K562 (cell line): ENCODE results near the gene SERINC5. TPM values are rescaled to one million over a fixed set of nuclear protein-coding genes. Genes with fewer than 3 reads are reported as not detected.

Experiments
- ATAC-seq: fragments of 200-7000 bp; cut with Tn5 transposase; 3 replicates; pipeline ENCODE4 v1.9.1; 2020; ENCODE audit warnings: moderate library complexity
- BruUV-seq: library from RNA; stranded (reverse); fragments of 400-500 nt; replicated peaks from 2 replicates; lab custom pipeline; 2021; lab: Mats Ljungman, UMichigan
- CTCF ChIA-PET: fragments of 300-600 bp; formaldehyde crosslinking; extraction: SDS; loops from one replicate; lab custom pipeline; 2021; ENCODE audit warnings: low intra/inter-chr PET ratio; lab: Yijun Ruan, JAX
- POLR2A ChIA-PET: fragments of 300-600, 350-650 bp; sonication (Branson Sonifier 250); formaldehyde crosslinking; extraction: SDS; loops from one replicate; lab custom pipeline; 2021; ENCODE audit warnings: antibody characterized with exemption, inconsistent platforms; lab: Yijun Ruan, JAX
- DNase-seq, 4 experiments: peaks; one replicate each; pipeline versions ENCODE4 v3.0.0 to v3.0.0-alpha.2; 2011 to 2018; ENCODE audit warnings: low spot score in 3 of 4, mixed read lengths in 3 of 4; ENCODE audit errors: extremely low read depth in 1 of 4
- FAIRE-seq: peaks from 2 replicates; lab custom pipeline; 2011; peaks lifted over from hg19 to GRCh38; lab: Jason Lieb, UNC
- H2AFZ ChIP-seq: 2 replicates; pipeline ENCODE4 v1.6.0; 2011; ENCODE audit warnings: low read depth, low read length, control low read depth, inconsistent platforms
- H3K27ac ChIP-seq: fragments of 200-600 bp; 3 replicates; pipeline ENCODE4 v1.8.0; 2011; ENCODE audit warnings: low read depth, mild to moderate bottlenecking, control low read depth, inconsistent platforms, low read length, moderate library complexity, mixed read lengths; ENCODE audit errors: extremely low read depth
- H3K27me3 ChIP-seq, 2 experiments: fragments of 300-600 bp in 1 of 2; 2 replicates in 1 of 2; 3 replicates in 1 of 2; pipeline versions ENCODE4 v1.6.0 to v1.8.0; 2011; ENCODE audit warnings: inconsistent platforms in 2 of 2, low read length in 2 of 2, mild to moderate bottlenecking in 1 of 2, mixed read lengths in 1 of 2, moderate library complexity in 1 of 2; ENCODE audit not compliant: control insufficient read depth in 2 of 2, insufficient read depth in 2 of 2
- H3K36me3 ChIP-seq: fragments of 300-600 bp; 3 replicates; pipeline ENCODE4 v1.8.0; 2011; ENCODE audit warnings: mild to moderate bottlenecking, low read length, inconsistent platforms; ENCODE audit not compliant: control insufficient read depth, insufficient read depth
- H3K4me1 ChIP-seq, 2 experiments: fragments of 200-600 bp in 1 of 2; replicated peaks in 1 of 2; 2 replicates in 1 of 2; 3 replicates in 1 of 2; pipeline versions ENCODE4 v1.5.1 to v1.8.0; 2011; ENCODE audit warnings: inconsistent platforms in 2 of 2, low read length in 2 of 2, mild to moderate bottlenecking in 1 of 2, mixed read lengths in 1 of 2, moderate library complexity in 1 of 2; ENCODE audit not compliant: control insufficient read depth in 2 of 2, insufficient read depth in 2 of 2
- H3K4me2 ChIP-seq: 2 replicates; pipeline ENCODE4 v1.6.1; 2011; ENCODE audit warnings: low read length, control low read depth, inconsistent platforms, mixed read lengths; ENCODE audit not compliant: insufficient read depth
- H3K4me3 ChIP-seq: fragments of 200-600 bp; sonication (generic), shearing (Covaris generic); 2 replicates; pipeline ENCODE4 v1.5.1; 2016; ENCODE audit warnings: control low read depth, inconsistent platforms
- H3K79me2 ChIP-seq: fragments of 200-600 bp; 3 replicates; pipeline ENCODE4 v1.8.0; 2011; ENCODE audit warnings: low read length, inconsistent platforms; ENCODE audit not compliant: control insufficient read depth, insufficient read depth
- H3K9ac ChIP-seq, 2 experiments: 2 replicates each; pipeline versions ENCODE4 v1.6.0 to v1.6.1; 2011; ENCODE audit warnings: low read depth in 2 of 2, low read length in 2 of 2, control low read depth in 1 of 2, inconsistent platforms in 1 of 2, mild to moderate bottlenecking in 1 of 2, mixed read lengths in 1 of 2; ENCODE audit not compliant: insufficient read depth in 1 of 2
- H3K9me1 ChIP-seq: one replicate; pipeline ENCODE4 v1.6.0; 2011; ENCODE audit warnings: inconsistent platforms, mild to moderate bottlenecking, low read length, moderate library complexity; ENCODE audit not compliant: control insufficient read depth, insufficient read depth
- H3K9me3 ChIP-seq: replicated peaks from 2 replicates; pipeline ENCODE4 v1.5.1; 2011; ENCODE audit warnings: low read depth, low read length, inconsistent platforms; ENCODE audit not compliant: control insufficient read depth, insufficient read depth
- H4K20me1 ChIP-seq: replicated peaks from 2 replicates; pipeline ENCODE4 v1.6.1; 2011; ENCODE audit warnings: low read length, inconsistent platforms, mixed read lengths; ENCODE audit not compliant: control insufficient read depth, insufficient read depth
- FOXK2 ChIP-seq, 2 experiments: fragments of 450-650 bp; IDR thresholded peaks in 1 of 2; conservative IDR thresholded peaks in 1 of 2; 2 replicates each; pipeline ENCODE4 v1.6.1; 2016; ENCODE audit warnings: low read depth in 2 of 2, mild to moderate bottlenecking in 1 of 2
- FUS ChIP-seq: fragments of 200-400 bp; formaldehyde crosslinking; optimal IDR thresholded peaks from 2 replicates; pipeline ENCODE3; 2017; ENCODE audit warnings: low read depth, low read length
- LCOR ChIP-seq: sonication (generic); formaldehyde crosslinking; IDR thresholded peaks from 2 replicates; pipeline ENCODE4 v1.8.0; 2022; ENCODE audit warnings: mild to moderate bottlenecking, missing genetic modification reagents
- NR3C1 ChIP-seq: sonication (generic); formaldehyde crosslinking; IDR thresholded peaks from 2 replicates; pipeline ENCODE4 v1.8.1; 2022; ENCODE audit warnings: missing genetic modification reagents
- STAT5A ChIP-seq: IDR thresholded peaks from 2 replicates; pipeline ENCODE4 v1.6.1; 2012; ENCODE audit warnings: low read length, inconsistent platforms, borderline replicate concordance
- TFAP4 ChIP-seq: sonication (generic); formaldehyde crosslinking; IDR thresholded peaks from 2 replicates; pipeline ENCODE4 v1.8.0; 2022; ENCODE audit warnings: missing genetic modification reagents, mild to moderate bottlenecking, moderate library complexity, borderline replicate concordance
- U2AF2 ChIP-seq: fragments of 200-400 bp; formaldehyde crosslinking; optimal IDR thresholded peaks from 2 replicates; pipeline ENCODE3; 2017; ENCODE audit warnings: low read depth, mild to moderate bottlenecking, low read length
- UBTF ChIP-seq, 2 experiments: IDR thresholded peaks; 2 replicates each; pipeline ENCODE4 v1.6.1; 2012; ENCODE audit warnings: improper control_type of control experiment in 2 of 2, low read depth in 2 of 2, low read length in 2 of 2, borderline replicate concordance in 1 of 2
- ZBTB2 ChIP-seq: fragments of 450-650 bp; IDR thresholded peaks from 2 replicates; pipeline ENCODE4 v1.6.1; 2016; ENCODE audit warnings: antibody characterized with exemption
- ZNF277 ChIP-seq: fragments of 250-450 bp; sonication (Bioruptor Pico); IDR thresholded peaks from 2 replicates; pipeline ENCODE4 v1.8.0; 2022; ENCODE audit warnings: inconsistent platforms, mild to moderate bottlenecking, moderate library complexity, borderline replicate concordance
- ZNF764 ChIP-seq: fragments of 250-450 bp; sonication (Bioruptor Pico); IDR thresholded peaks from 2 replicates; pipeline ENCODE4 v1.4.0; 2020; ENCODE audit warnings: low read depth, mild to moderate bottlenecking, moderate library complexity
- ZNF785 ChIP-seq: fragments of 250-450 bp; sonication (Bioruptor Pico); IDR thresholded peaks from 2 replicates; pipeline ENCODE4 v1.4.0; 2020; ENCODE audit warnings: mild to moderate bottlenecking
- WGBS: fragments of 100-300 bp; shearing (Covaris generic); methylation state at CpG from one replicate; pipeline ENCODE4 v1.1.6; 2016; ENCODE audit warnings: low coverage, mixed read lengths; ENCODE audit not compliant: insufficient coverage; ENCODE audit errors: missing lambda C conversion rate; 5-methylcytosine and 5-hydroxymethylcytosine counted together
- in situ Hi-C: fragments of 300-500 bp; cut with MboI; formaldehyde crosslinking; loops from 4 replicates; pipeline ENCODE4 v1.15.0; 2018; ENCODE audit warnings: inconsistent platforms, mixed read lengths
- intact Hi-C: fragments of 100-400 bp; cut with micrococcal nuclease; formaldehyde crosslinking; loops from 2 replicates; pipeline ENCODE4 v1.14.2; 2022
- polyA plus RNA-seq, 8 experiments: library from polyadenylated mRNA; depleted of rRNA in 4 of 8; stranded (reverse) in 5 of 8; unstranded in 3 of 8; fragments of >200 nt; fragmentation: Nextera tagmentation in 2 of 8; fragmentation: Illumina TruSeq in 1 of 8; extraction: Ambion mirVana in 2 of 8; extraction: Trizol in 1 of 8; gene quantifications; 2 replicates each; pipeline versions ENCODE4 v1.2.1 to v1.2.3, GENCODE V29; 2011 to 2014; ENCODE audit warnings: inconsistent platforms in 1 of 8, missing spikeins in 1 of 8
- total RNA-seq, 7 experiments: library from RNA; depleted of rRNA in 6 of 7; stranded (reverse); fragments of >200 nt in 6 of 7; fragmentation: Illumina TruSeq in 2 of 7; extraction: Trizol in 2 of 7; gene quantifications; 2 replicates each; pipeline versions ENCODE4 v1.2.1 to v1.2.3, GENCODE V29; 2011 to 2021; ENCODE audit warnings: low replicate concordance in 1 of 7

SERINC5 gene
- total and polyA plus RNA-seq, 9 of the 15 experiments (the other 6 are each of a cell fraction or from before 2014, with no cell fraction given) = 1.4 to 7.9 (median 3.7) TPM

- 65% methylated on average over 11 of the region's 11 CpGs for WGBS
- no peak overlapping the region for H3K9ac ChIP-seq
- ChIA-PET POLR2A (interaction anchor here (0.9 kb wide), 1 partner anchor 12 kb away, joined by 3 read pairs; no protein-coding TSS in a partner anchor), CTCF (no interaction called here)
- intact Hi-C loops = no loop called here
- no peak overlapping the region for H3K27ac ChIP-seq
- H3K4me2 ChIP-seq = no peak overlapping the region
- no TSS peak for BruUV-seq
- no peak for TF ChIP-seq STAT5A
- no peak for TF ChIP-seq LCOR (CRISPR knock-in tag)
- no peak for TF ChIP-seq FUS
- no peak for TF ChIP-seq ZNF764
- no peak for TF ChIP-seq FOXK2 (conservative IDR thresholded peaks at IDR 0.05 in 1 of 2, IDR thresholded peaks at IDR 0.05 in 1 of 2; ENCODE audit: low read depth in 2 of 2)
- TF ChIP-seq U2AF2 = no peak
- no peak for TF ChIP-seq ZBTB2
- TF ChIP-seq ZNF277 (CRISPR knock-in tag) = no peak
- TF ChIP-seq ZNF785 (CRISPR knock-in tag) = no peak
- no peak for TF ChIP-seq NR3C1 (CRISPR knock-in tag)
- no peak for TF ChIP-seq UBTF (IDR thresholded peaks at IDR 0.05; ENCODE audit: borderline replicate concordance in 1 of 2, low read depth in 2 of 2, low read length in 2 of 2)
- no peak for TF ChIP-seq TFAP4 (CRISPR knock-in tag)
- no peaks in the 10 kb centered on the region for H3K36me3 ChIP-seq
- DNase-seq (no peak), FAIRE-seq (no peak), ATAC-seq (no peak)
- H3K4me1 ChIP-seq = no peaks in the 10 kb centered on the region
- H4K20me1 ChIP-seq = no peaks in the 10 kb centered on the region
- H3K9me1 ChIP-seq = no peaks in the 10 kb centered on the region
- in situ Hi-C loops = no loop called here
- no peak overlapping the region for H3K4me3 ChIP-seq
- no peaks in the 10 kb centered on the region for H3K79me2 ChIP-seq
- no peaks in the 10 kb centered on the region for H3K27me3 ChIP-seq
- no peak overlapping the region for H2AFZ ChIP-seq
- H3K9me3 ChIP-seq = no peaks in the 10 kb centered on the region
Measured at GRCh38 chr5:80150731-80151130, 105.1 kb downstream of the SERINC5 start.
